MM.1S (cell line): ENCODE data around the gene NAALADL2.
A peak's percentile ranks its signal among the peaks of the same experiment; 100 is the strongest.

Source experiments
- DNase-seq: peaks from one replicate; pipeline ENCODE4 v3.0.0-alpha.2; 2015
- H2AFZ ChIP-seq: fragments of 300-600 bp; sonication (generic); 2 replicates; pipeline ENCODE4 v1.6.0; 2016; ENCODE audit warnings: antibody characterized with exemption, low read length
- H3F3A ChIP-seq: fragments of 300-600 bp; sonication (generic); 2 replicates; pipeline ENCODE4 v1.6.1; 2016; ENCODE audit warnings: mild to moderate bottlenecking, antibody characterized with exemption, low read length, moderate library complexity, mixed read lengths; ENCODE audit not compliant: insufficient read depth
- H3K27ac ChIP-seq: fragments of 300-600 bp; sonication (generic); 2 replicates; pipeline ENCODE4 v1.5.1; 2016; ENCODE audit warnings: mild to moderate bottlenecking, low read length
- H3K27me3 ChIP-seq: fragments of 300-600 bp; sonication (generic); replicated peaks from 2 replicates; pipeline ENCODE4 v1.6.0; 2016; ENCODE audit warnings: low read length; ENCODE audit not compliant: insufficient read depth
- H3K36me3 ChIP-seq: fragments of 300-600 bp; sonication (generic); replicated peaks from 2 replicates; pipeline ENCODE4 v1.6.1; 2016; ENCODE audit warnings: mild to moderate bottlenecking, low read length, mixed read lengths; ENCODE audit not compliant: insufficient read depth
- H3K4me1 ChIP-seq: fragments of 300-600 bp; sonication (generic); 2 replicates; pipeline ENCODE4 v1.6.1; 2016; ENCODE audit warnings: low read length, mixed read lengths
- H3K4me2 ChIP-seq: fragments of 300-600 bp; sonication (generic); 2 replicates; pipeline ENCODE4 v1.6.0; 2016; ENCODE audit warnings: low read depth, low read length
- H3K4me3 ChIP-seq: fragments of 300-600 bp; sonication (generic); 2 replicates; pipeline ENCODE4 v1.5.1; 2016; ENCODE audit warnings: low read length, mixed read lengths
- H3K79me2 ChIP-seq: fragments of 300-600 bp; sonication (generic); 2 replicates; pipeline ENCODE4 v1.6.1; 2016; ENCODE audit warnings: mixed run types, low read length, mixed read lengths
- H3K9ac ChIP-seq: fragments of 300-600 bp; sonication (generic); 2 replicates; pipeline ENCODE4 v1.6.1; 2016; ENCODE audit warnings: low read length, mixed read lengths
- H3K9me2 ChIP-seq: fragments of 300-600 bp; sonication (generic); replicated peaks from 2 replicates; pipeline ENCODE4 v1.6.1; 2016; ENCODE audit warnings: mild to moderate bottlenecking, low read length, mixed read lengths; ENCODE audit not compliant: insufficient read depth
- H3K9me3 ChIP-seq: fragments of 300-600 bp; sonication (generic); replicated peaks from 2 replicates; pipeline ENCODE4 v1.6.1; 2016; ENCODE audit warnings: mild to moderate bottlenecking, low read length, mixed read lengths; ENCODE audit not compliant: insufficient read depth
- H4K20me1 ChIP-seq: fragments of 300-600 bp; sonication (generic); 2 replicates; pipeline ENCODE4 v1.6.1; 2016; ENCODE audit warnings: mild to moderate bottlenecking, low read length, moderate library complexity, mixed read lengths; ENCODE audit not compliant: insufficient read depth
- EZH2 ChIP-seq: fragments of 300-600 bp; sonication (generic); optimal IDR thresholded peaks from 2 replicates; pipeline ENCODE3; 2017; ENCODE audit warnings: low read depth, mild to moderate bottlenecking, antibody characterized with exemption, low read length, mixed read lengths
- EZH2phosphoT487 ChIP-seq: fragments of 300-600 bp; sonication (generic); IDR thresholded peaks from 2 replicates; pipeline ENCODE4 v1.6.1; 2018; ENCODE audit warnings: antibody characterized with exemption, low read length
- TF ChIP-seq, protein P1 (sequence below): fragments of 300-600 bp; sonication (generic); IDR thresholded peaks from 2 replicates; pipeline ENCODE4 v1.5.1; 2016; ENCODE audit warnings: antibody characterized with exemption, low read length, mixed read lengths

The NAALADL2 gene

DNA sequence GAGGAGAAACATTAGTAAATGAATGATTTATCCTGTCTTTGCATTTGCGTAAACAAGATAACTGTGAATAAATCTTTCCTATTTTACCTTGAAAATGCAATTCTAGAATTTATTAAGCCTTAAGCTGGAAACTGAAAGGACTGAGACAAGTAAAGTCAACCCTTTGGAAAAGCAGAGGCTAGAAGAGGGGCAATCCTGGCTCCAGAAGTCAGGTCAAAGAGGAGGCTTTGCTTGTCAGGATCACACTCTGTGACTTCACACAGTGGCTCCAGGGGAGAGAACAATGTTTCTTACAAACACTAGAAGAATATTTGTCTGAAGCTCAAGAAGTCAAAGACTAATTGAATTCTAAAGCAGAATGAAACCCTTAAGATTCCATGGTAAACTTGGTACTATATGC lies 530.4 kb downstream of the NAALADL2 start:
- Histone ChIP-seq H4K20me1 (no peaks in the 10 kb centered on the region), H3F3A (no peaks in the 10 kb centered on the region), H3K4me1 (no peaks in the 10 kb centered on the region), H3K4me3 (no peak overlapping the region), H3K4me2 (no peak overlapping the region), H3K36me3 (no peaks in the 10 kb centered on the region), H3K9me3 (no peaks in the 10 kb centered on the region), H2AFZ (no peak overlapping the region), H3K9ac (no peak overlapping the region), H3K79me2 (no peaks in the 10 kb centered on the region), H3K27ac (no peak overlapping the region), H3K9me2 (no peaks in the 10 kb centered on the region), H3K27me3 (no peaks in the 10 kb centered on the region)
- DNase-seq, result no peak
- TF ChIP-seq EZH2phosphoT487 (no peak), EZH2 (no peak)
- TF ChIP-seq, protein P1, sequence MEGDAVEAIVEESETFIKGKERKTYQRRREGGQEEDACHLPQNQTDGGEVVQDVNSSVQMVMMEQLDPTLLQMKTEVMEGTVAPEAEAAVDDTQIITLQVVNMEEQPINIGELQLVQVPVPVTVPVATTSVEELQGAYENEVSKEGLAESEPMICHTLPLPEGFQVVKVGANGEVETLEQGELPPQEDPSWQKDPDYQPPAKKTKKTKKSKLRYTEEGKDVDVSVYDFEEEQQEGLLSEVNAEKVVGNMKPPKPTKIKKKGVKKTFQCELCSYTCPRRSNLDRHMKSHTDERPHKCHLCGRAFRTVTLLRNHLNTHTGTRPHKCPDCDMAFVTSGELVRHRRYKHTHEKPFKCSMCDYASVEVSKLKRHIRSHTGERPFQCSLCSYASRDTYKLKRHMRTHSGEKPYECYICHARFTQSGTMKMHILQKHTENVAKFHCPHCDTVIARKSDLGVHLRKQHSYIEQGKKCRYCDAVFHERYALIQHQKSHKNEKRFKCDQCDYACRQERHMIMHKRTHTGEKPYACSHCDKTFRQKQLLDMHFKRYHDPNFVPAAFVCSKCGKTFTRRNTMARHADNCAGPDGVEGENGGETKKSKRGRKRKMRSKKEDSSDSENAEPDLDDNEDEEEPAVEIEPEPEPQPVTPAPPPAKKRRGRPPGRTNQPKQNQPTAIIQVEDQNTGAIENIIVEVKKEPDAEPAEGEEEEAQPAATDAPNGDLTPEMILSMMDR, result no peak

DNA sequence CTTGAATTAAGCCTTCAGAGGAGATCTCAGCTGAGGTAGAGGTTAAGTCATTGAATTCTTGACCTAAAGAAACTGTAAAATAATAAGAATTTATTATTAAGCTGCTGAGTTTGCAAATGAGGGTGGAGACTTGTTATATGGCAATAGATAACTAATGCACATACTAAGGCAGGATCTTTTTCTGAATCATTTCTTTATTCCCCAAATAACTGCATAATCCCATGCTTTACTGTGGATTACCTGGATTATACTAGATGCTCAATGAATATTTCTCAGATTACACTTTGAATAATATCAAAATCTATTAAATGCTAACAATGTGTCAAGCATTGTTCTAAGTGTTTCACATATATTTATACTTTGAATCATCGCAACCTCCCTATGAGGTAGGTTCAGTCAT lies 532.5 kb downstream of the NAALADL2 start:
- H4K20me1 ChIP-seq, result no peaks in the 10 kb centered on the region
- H3K4me1 ChIP-seq, result no peaks in the 10 kb centered on the region
- no peak overlapping the region for H3K4me2 ChIP-seq
- H3K9me2 ChIP-seq, result no peaks in the 10 kb centered on the region
- DNase-seq, result no peak
- H3F3A ChIP-seq, result no peaks in the 10 kb centered on the region
- H3K36me3 ChIP-seq, result no peaks in the 10 kb centered on the region
- no peak overlapping the region for H2AFZ ChIP-seq
- no peak overlapping the region for H3K27ac ChIP-seq
- no peak overlapping the region for H3K9ac ChIP-seq
- TF ChIP-seq, protein P1, result no peak
- no peak for TF ChIP-seq EZH2phosphoT487
- TF ChIP-seq EZH2, result no peak
- H3K27me3 ChIP-seq, result no peaks in the 10 kb centered on the region
- no peaks in the 10 kb centered on the region for H3K79me2 ChIP-seq
- H3K9me3 ChIP-seq, result 0 out of 2 replicates have a peak, but pooled peaks cover 4% of the 10 kb centered on the region
- H3K4me3 ChIP-seq, result no peak overlapping the region

DNA sequence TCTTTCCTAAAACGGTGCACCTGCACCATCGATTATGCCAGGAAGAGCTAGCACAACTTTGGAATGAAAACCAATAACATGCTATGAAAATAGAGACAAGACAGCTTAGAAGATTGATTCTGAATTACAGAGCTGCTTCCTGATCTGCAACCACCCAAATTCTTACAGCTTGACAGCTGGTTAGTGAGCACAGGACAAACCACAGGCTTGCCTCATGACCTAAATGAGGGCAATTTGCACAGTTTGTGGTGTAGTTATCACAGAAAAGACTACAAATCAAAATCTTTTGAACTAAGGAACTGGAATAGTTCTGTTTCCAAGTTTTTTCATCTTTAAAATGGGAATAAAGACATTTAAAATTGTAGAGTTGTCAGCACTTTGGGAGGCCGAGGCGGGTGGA lies 533.5 kb downstream of the NAALADL2 start:
- H3K4me2 ChIP-seq, result no peak overlapping the region
- DNase-seq, result peak; percentile 27
- H3K36me3 ChIP-seq, result no peaks in the 10 kb centered on the region
- 0 out of 2 replicates have a peak, but pooled peaks cover 4% of the 10 kb centered on the region for H3K9me3 ChIP-seq
- no peak overlapping the region for H3K9ac ChIP-seq
- no peaks in the 10 kb centered on the region for H3K79me2 ChIP-seq
- no peak overlapping the region for H3K4me3 ChIP-seq
- H3K27ac ChIP-seq, result no peak overlapping the region
- TF ChIP-seq EZH2 (no peak), EZH2phosphoT487 (no peak)
- TF ChIP-seq, protein P1, result no peak
- H4K20me1 ChIP-seq, result no peaks in the 10 kb centered on the region
- no peaks in the 10 kb centered on the region for H3F3A ChIP-seq
- H3K9me2 ChIP-seq, result no peaks in the 10 kb centered on the region
- H3K27me3 ChIP-seq, result no peaks in the 10 kb centered on the region
- no peak overlapping the region for H2AFZ ChIP-seq
- no peaks in the 10 kb centered on the region for H3K4me1 ChIP-seq
